ENCODE measurements around the gene ASCC1.
"Not testable (repeated sequence)": the region's sequence is repeated elsewhere in the genome, so short reads cannot be mapped to it uniquely, and the experiment has no call there.

The ASCC1 gene, protein sequence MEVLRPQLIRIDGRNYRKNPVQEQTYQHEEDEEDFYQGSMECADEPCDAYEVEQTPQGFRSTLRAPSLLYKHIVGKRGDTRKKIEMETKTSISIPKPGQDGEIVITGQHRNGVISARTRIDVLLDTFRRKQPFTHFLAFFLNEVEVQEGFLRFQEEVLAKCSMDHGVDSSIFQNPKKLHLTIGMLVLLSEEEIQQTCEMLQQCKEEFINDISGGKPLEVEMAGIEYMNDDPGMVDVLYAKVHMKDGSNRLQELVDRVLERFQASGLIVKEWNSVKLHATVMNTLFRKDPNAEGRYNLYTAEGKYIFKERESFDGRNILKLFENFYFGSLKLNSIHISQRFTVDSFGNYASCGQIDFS

GRCh38 chr10:72215611-72216549 lies at the start of gene ASCC1, which contains the start of gene ANAPC16:
ASCC1 (minus strand) TSS chr10:72216276; CDS start chr10:72213298, 2,978 bp downstream.
ANAPC16 (plus strand) TSS chr10:72216012; CDS start chr10:72223915, 7,903 bp downstream.
- DNase-seq = peak; percentile 92 to 94

DNA sequence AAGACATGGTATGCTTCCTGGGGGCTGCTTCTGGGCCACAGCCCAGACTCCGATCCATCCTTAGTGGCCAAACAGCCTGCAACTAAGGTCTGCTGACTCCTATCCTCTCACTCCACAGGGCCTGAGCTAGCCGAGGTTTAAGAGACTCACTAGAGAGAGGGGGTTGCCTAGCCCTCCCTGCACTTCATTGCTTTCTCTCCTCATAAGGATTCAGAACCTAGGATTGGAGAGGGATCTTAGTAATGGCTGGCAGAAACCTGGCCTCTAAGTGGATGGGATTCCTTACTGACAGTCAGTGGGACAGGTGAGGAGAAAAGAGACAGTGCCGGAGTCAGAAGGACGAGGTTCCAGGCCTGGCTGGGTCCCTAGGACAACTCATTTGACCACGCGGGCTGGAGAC lies 49.4 kb upstream of the ASCC1 start:
- no peak for DNase-seq

GRCh38 chr10:72264536-72264935 lies 48.5 kb upstream of the ASCC1 start:
- DNase-seq = no peak

DNA sequence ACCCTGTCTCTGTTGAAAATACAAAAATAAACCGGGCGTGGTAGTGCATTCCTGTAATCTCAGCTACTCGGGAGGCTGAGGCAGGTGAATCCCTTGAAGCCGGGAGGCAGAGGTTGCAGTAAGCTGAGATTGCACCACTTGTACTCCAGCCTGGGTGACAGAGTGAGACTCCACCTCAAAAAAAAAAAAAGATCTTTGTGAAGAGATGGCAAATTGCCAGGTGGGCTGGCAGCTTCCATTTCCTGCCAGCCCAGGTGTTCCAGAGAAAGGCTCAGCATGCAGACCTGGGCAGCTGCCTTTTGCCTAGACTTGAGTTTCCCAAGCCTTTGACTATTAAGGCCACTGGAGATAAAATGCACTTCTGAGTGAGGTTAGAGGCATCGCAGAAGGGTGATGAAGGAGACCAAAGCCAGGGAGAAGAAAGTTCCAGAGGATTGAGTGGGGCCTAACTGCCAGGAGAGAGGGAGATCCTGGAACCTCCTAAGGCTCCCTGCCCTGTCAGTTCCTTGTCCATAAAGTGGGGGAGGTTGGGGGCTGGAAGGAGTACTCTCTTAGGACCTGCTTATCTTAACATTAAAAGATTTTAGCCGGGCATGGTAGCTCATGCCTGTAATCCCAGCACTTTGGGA lies 47.7 kb upstream of the ASCC1 start:
- DNase-seq = peak; percentile 47 to 67

DNA sequence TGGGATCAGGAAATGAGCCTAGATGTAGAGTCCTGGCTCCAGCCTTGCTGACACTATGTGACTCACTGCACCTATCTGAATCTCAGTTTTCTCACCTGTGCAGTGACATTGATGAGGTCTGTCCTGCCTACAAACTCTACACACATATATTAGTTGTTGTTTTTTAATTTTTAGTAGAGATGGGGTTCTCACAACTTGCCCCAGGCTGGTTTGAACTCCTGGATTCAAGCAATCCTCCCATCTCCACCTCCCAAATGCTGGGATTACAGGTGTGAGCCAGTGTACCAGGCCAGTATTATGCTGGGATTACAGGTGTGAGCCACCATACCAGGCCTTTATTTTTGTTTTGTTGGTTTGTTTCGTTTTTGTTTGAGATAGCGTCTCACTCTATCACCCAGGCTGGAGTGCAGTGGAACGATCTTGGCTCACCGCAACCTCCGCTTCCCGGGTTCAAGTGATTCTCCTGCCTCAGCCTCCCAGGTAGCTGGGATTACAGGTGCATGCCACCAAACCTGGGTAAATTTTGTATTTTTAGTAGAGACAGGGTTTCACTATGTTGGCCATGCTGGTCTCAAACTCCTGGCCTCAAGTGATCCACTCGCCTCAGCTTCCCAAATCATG lies 45.8 kb upstream of the ASCC1 start:
- no peak for DNase-seq

- DNase-seq = peak; percentile 72 to 78
Measured at GRCh38 chr10:72260976-72261783, 45.1 kb upstream of the ASCC1 start.

- peak; percentile 85 to 90 for DNase-seq
Measured at GRCh38 chr10:72260239-72260975, 44.3 kb upstream of the ASCC1 start.

DNA sequence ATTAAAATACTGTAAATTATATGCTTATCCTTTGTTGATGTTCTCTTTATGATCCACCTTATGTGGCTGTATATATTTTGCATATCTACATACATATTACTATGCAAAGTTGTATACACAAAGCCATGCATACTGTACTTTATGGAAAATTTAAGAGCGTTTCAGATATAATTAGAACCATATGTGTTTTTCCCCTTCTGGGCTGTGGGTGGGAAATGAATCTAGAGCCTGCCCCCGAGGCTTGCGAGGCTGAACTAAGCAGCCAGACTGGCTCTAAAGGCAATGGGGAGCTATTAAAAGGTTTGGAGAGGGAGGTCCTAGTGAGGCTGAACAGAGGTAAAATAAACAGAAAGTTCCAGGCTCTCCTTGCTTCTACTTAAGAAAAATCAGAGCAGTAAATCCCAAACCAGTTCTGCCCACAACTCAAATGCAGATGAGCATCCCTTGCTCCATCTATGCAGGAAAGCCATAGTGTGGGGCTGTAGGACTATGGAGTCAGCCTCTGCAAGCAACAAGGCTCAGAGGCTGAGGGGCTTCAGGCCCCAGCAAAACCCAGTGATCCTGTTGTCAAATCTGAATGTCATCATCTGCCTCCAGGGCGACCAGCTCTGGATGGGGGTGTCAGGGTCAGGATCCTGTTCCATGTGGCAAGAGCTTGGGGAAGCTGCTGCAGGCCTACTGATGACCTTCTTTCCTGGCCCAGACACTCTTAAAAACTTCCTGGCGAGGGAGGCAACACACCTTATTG lies 43.6 kb upstream of the ASCC1 start:
- no peak for DNase-seq

DNA sequence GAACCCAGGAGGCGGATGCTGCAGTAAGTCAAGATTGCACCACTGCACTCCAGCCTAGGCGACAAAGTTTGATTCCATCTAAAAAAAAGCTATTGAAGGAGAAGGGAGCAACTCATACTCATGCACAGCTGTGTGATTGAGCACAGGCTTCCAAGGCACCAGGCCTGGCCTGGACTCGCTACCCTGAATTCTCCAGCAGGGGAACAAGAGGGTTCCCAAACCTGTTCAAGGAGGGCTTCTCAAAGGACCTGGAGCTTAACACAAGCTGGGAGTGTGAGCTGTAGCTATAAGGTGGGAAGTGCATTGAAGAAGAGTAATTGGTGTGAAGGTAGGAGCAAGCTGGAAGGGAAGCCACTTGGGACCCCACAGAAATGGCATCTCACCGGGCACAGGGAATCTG lies 42.5 kb upstream of the ASCC1 start:
- DNase-seq = no peak

DNA sequence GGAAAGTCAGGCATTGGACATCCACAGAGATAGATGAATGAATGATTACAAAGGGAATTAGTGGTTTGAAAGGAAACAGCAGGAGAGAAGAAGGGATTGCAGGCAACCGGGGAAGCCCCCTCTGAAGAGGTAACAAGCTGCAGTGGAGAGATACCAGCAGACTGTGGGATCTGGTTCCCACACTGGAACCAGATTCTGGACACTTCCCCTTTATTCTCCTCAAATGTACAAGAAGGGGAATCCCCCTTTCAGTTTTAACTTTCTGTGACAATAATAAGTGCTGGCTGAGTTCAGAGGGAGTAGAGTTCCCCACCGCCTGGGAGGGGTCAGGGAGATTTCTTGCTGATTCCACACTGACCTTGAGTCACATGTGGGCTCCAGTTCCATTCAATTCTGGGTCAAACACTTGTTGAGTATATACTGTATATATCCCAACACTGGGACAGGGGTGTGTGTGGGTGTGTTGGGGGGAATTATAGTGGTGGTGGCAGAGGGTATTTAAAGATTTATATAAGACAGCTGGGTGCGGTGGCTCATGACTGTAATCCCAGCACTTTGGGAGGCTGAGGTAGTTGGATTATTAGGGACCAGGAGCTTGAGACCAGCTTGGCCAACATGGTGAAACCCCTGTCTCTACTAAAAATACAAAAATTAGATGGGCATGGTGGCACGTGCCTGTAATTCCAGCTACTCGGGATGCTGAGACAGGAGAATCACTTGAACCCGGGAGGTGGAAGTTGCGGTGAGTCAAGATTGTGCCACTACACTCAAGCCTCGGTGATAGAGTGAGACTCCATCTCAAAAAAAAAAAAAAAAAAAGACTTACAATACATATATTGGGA lies 41.2 kb upstream of the ASCC1 start:
- DNase-seq = peak; percentile 36 to 41

DNA sequence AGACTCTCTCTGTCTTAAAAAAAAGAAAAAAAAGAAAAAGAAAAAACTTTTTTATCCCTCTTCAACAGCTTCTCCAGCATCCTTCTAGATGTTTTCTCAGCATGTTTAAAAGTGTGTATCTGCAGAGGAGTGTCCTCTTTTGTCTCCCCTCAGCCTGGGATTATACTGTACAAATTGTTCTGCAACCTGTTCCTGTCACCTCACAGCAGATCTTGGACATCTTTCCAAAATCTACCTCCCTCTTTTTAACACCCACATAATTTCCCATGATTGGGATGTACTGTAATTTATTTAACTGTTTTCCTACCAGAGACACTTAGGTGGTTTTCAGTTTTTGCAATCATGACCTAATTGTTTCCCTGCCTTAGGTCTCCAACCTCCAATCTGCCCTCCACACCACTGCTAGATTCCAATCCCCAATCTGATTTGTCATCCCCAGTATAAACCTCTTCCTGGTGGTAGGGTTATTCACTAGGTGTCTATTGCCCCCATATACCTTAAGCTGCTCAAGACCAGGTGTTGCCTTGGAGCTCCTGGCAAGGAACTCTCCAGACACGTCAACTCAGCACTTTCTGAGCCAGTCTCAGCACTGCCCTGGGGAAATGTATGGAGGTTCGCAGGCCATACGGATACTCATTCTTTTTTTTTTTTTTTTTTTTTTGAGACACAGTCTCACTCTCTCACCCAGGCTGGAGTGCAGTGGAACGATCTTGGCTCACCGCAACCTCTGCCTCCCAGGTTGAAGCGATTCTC lies 40.1 kb upstream of the ASCC1 start:
- no peak for DNase-seq

GRCh38 chr10:72254813-72255568 lies 38.9 kb upstream of the ASCC1 start:
- DNase-seq = peak; percentile 37 to 47

DNA sequence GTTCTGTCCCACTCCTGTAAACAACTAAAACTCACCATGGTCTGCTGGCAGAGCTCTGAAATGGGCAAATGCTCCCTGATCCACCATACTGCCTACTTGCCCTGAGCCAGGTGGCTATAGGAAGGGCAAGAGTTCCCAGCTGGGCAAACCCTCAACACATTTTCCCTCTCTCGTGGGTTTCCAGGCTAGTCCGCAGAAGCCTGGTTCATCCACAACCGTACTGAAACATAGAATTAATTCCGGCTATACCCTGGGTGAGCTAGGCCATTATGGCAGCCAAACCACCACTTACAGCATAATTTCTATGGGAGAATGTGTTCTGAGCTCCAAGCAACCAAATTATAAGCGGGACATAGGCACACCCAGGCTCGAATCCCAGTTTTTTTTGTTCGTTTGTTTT lies 37.5 kb upstream of the ASCC1 start:
- no peak for DNase-seq

DNA sequence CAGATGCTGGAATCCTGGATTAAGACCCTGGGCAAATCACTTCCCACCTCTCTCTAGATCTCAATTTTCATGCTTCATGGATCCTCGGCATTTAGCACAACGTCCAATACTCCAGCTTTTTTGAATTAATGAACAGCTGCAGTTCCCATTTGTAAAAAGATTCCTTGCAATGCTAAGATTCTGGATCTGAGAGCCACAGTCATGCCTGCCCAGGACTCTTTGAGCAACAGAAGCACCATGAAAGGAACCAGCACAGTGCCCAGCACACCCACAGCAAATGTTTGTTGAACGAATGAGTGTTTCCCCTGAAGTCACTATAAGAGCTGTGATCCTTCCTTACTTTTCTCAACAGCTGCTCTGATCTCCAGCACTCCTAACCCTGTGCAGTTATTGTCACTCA lies 36.9 kb upstream of the ASCC1 start:
- DNase-seq = no peak

GRCh38 chr10:72251635-72252034 lies 35.6 kb upstream of the ASCC1 start:
- DNase-seq = no peak

DNA sequence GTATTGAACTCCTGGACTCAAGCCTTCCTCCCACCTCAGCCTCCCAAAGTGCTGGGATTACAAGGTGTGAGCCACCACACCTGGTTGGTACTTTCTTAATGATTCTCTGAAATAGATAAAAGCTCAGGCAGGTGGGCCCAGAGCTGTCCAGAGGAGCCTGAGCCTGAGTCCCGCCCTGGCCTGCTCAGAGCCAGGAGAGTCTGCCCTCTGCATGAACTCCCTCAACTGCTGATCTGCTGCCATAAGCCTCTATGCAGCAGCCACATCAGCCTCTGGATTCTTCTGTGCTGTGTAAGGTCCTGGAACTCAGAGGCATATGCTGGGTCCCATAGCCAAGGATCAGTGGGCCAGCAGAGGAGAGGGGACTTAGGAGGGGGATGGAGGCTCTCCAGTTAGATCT lies 34.6 kb upstream of the ASCC1 start:
- DNase-seq = no peak

DNA sequence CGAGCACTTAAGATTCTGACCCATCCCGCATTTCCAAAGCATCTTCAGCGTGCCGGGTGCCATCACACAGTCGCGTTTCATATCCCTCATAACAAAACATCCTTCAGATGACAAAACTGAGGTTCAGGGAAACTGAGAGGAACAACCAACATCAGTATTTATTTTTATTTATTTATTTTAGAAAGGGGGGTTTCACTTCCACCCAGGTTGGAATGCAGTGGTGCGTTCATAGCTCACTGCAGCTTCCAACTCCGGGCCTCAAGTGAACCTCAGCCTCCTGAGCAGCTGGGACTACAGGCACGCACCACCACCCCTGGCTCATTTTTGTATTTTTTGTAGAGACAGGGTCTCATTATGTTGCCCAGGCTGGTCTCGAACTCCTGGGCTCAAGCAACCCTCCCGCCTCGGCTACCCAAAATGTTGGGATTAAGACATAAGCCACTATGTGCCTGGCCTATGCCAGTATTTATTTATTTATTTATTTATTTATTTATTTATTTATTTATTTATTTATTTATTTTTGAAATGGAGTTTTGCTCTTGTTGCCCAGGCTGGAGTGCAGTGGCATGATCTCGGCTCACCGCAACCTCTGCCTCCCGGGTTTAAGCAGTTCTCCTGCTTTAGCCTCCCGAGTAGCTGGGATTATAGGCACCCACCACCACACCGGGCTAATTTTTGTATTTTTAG lies 33.2 kb upstream of the ASCC1 start:
- DNase-seq = not testable (repeated sequence)
